K562 (cell line): ENCODE measurements around the gene ACTN4. TPM values are rescaled to one million over a fixed set of nuclear protein-coding genes. Genes with fewer than 3 reads are reported as not detected.

Experiments
- ATAC-seq: fragments of 200-7000 bp; cut with Tn5 transposase; 3 replicates; pipeline ENCODE4 v1.9.1; 2020; ENCODE audit warnings: moderate library complexity
- BruUV-seq: library from RNA; stranded (reverse); fragments of 400-500 nt; replicated peaks from 2 replicates; lab custom pipeline; 2021; lab: Mats Ljungman, UMichigan
- CTCF ChIA-PET: fragments of 300-600 bp; formaldehyde crosslinking; extraction: SDS; loops from one replicate; lab custom pipeline; 2021; ENCODE audit warnings: low intra/inter-chr PET ratio; lab: Yijun Ruan, JAX
- POLR2A ChIA-PET: fragments of 300-600, 350-650 bp; sonication (Branson Sonifier 250); formaldehyde crosslinking; extraction: SDS; loops from one replicate; lab custom pipeline; 2021; ENCODE audit warnings: antibody characterized with exemption, inconsistent platforms; lab: Yijun Ruan, JAX
- DNase-seq, 4 experiments: peaks; one replicate each; pipeline versions ENCODE4 v3.0.0 to v3.0.0-alpha.2; 2011 to 2018; ENCODE audit warnings: low spot score in 3 of 4, mixed read lengths in 3 of 4; ENCODE audit errors: extremely low read depth in 1 of 4
- FAIRE-seq: peaks from 2 replicates; lab custom pipeline; 2011; peaks lifted over from hg19 to GRCh38; lab: Jason Lieb, UNC
- H2AFZ ChIP-seq: 2 replicates; pipeline ENCODE4 v1.6.0; 2011; ENCODE audit warnings: low read depth, low read length, control low read depth, inconsistent platforms
- H3K27ac ChIP-seq: fragments of 200-600 bp; 3 replicates; pipeline ENCODE4 v1.8.0; 2011; ENCODE audit warnings: low read depth, mild to moderate bottlenecking, control low read depth, inconsistent platforms, low read length, moderate library complexity, mixed read lengths; ENCODE audit errors: extremely low read depth
- H3K27me3 ChIP-seq, 2 experiments: fragments of 300-600 bp in 1 of 2; 2 replicates in 1 of 2; 3 replicates in 1 of 2; pipeline versions ENCODE4 v1.6.0 to v1.8.0; 2011; ENCODE audit warnings: inconsistent platforms in 2 of 2, low read length in 2 of 2, mild to moderate bottlenecking in 1 of 2, mixed read lengths in 1 of 2, moderate library complexity in 1 of 2; ENCODE audit not compliant: control insufficient read depth in 2 of 2, insufficient read depth in 2 of 2
- H3K36me3 ChIP-seq: fragments of 300-600 bp; 3 replicates; pipeline ENCODE4 v1.8.0; 2011; ENCODE audit warnings: mild to moderate bottlenecking, low read length, inconsistent platforms; ENCODE audit not compliant: control insufficient read depth, insufficient read depth
- H3K4me1 ChIP-seq, 2 experiments: fragments of 200-600 bp in 1 of 2; replicated peaks in 1 of 2; 2 replicates in 1 of 2; 3 replicates in 1 of 2; pipeline versions ENCODE4 v1.5.1 to v1.8.0; 2011; ENCODE audit warnings: inconsistent platforms in 2 of 2, low read length in 2 of 2, mild to moderate bottlenecking in 1 of 2, mixed read lengths in 1 of 2, moderate library complexity in 1 of 2; ENCODE audit not compliant: control insufficient read depth in 2 of 2, insufficient read depth in 2 of 2
- H3K4me2 ChIP-seq: 2 replicates; pipeline ENCODE4 v1.6.1; 2011; ENCODE audit warnings: low read length, control low read depth, inconsistent platforms, mixed read lengths; ENCODE audit not compliant: insufficient read depth
- H3K4me3 ChIP-seq: fragments of 200-600 bp; sonication (generic), shearing (Covaris generic); 2 replicates; pipeline ENCODE4 v1.5.1; 2016; ENCODE audit warnings: control low read depth, inconsistent platforms
- H3K79me2 ChIP-seq: fragments of 200-600 bp; 3 replicates; pipeline ENCODE4 v1.8.0; 2011; ENCODE audit warnings: low read length, inconsistent platforms; ENCODE audit not compliant: control insufficient read depth, insufficient read depth
- H3K9ac ChIP-seq, 2 experiments: 2 replicates each; pipeline versions ENCODE4 v1.6.0 to v1.6.1; 2011; ENCODE audit warnings: low read depth in 2 of 2, low read length in 2 of 2, control low read depth in 1 of 2, inconsistent platforms in 1 of 2, mild to moderate bottlenecking in 1 of 2, mixed read lengths in 1 of 2; ENCODE audit not compliant: insufficient read depth in 1 of 2
- H3K9me1 ChIP-seq: one replicate; pipeline ENCODE4 v1.6.0; 2011; ENCODE audit warnings: inconsistent platforms, mild to moderate bottlenecking, low read length, moderate library complexity; ENCODE audit not compliant: control insufficient read depth, insufficient read depth
- H3K9me3 ChIP-seq: replicated peaks from 2 replicates; pipeline ENCODE4 v1.5.1; 2011; ENCODE audit warnings: low read depth, low read length, inconsistent platforms; ENCODE audit not compliant: control insufficient read depth, insufficient read depth
- H4K20me1 ChIP-seq: replicated peaks from 2 replicates; pipeline ENCODE4 v1.6.1; 2011; ENCODE audit warnings: low read length, inconsistent platforms, mixed read lengths; ENCODE audit not compliant: control insufficient read depth, insufficient read depth
- ESRRB ChIP-seq: fragments of 250-450 bp; sonication (Bioruptor Pico); IDR thresholded peaks from 2 replicates; pipeline ENCODE4 v1.5.0; 2020; ENCODE audit warnings: mild to moderate bottlenecking, moderate library complexity, borderline replicate concordance
- FOXK1 ChIP-seq: sonication (generic); formaldehyde crosslinking; IDR thresholded peaks from 2 replicates; pipeline ENCODE4 v1.8.0; 2022; ENCODE audit warnings: missing genetic modification reagents, mild to moderate bottlenecking, borderline replicate concordance
- KLF13 ChIP-seq: fragments of 450-650 bp; IDR thresholded peaks from 2 replicates; pipeline ENCODE4 v1.6.1; 2016; ENCODE audit warnings: missing genetic modification characterization, low read depth, mild to moderate bottlenecking, missing compliant biosample characterization, moderate library complexity, borderline replicate concordance
- MBD1 ChIP-seq: fragments of 250-450 bp; sonication (Bioruptor Pico); IDR thresholded peaks from 2 replicates; pipeline ENCODE4 v1.8.0; 2022; ENCODE audit warnings: inconsistent platforms
- MITF ChIP-seq: IDR thresholded peaks from 2 replicates; pipeline ENCODE4 v1.6.1; 2014; ENCODE audit warnings: antibody characterized with exemption
- MLLT1 ChIP-seq, 2 experiments: fragments of 450-650 bp; IDR thresholded peaks; 2 replicates each; pipeline ENCODE4 v1.6.1; 2016
- NR2C2 ChIP-seq, 2 experiments: fragments of 200-800 bp in 1 of 2; sonication (Bioruptor generic) in 1 of 2; sonication (generic) in 1 of 2; formaldehyde crosslinking in 1 of 2; IDR thresholded peaks; 2 replicates each; pipeline versions ENCODE4 v1.6.1 to v1.8.0; 2016 to 2022; ENCODE audit warnings: mild to moderate bottlenecking in 1 of 2, missing compliant biosample characterization in 1 of 2, missing genetic modification characterization in 1 of 2, missing genetic modification reagents in 1 of 2
- POLR2G ChIP-seq: fragments of 200-400 bp; formaldehyde crosslinking; IDR thresholded peaks from 2 replicates; pipeline ENCODE4 v1.6.1; 2017; ENCODE audit warnings: low read depth, mild to moderate bottlenecking, antibody characterized with exemption, low read length, moderate library complexity
- SNRNP70 ChIP-seq: fragments of 200-400 bp; formaldehyde crosslinking; optimal IDR thresholded peaks from 2 replicates; pipeline ENCODE3; 2017; ENCODE audit warnings: low read depth, low read length
- ZBTB33 ChIP-seq: sonication (generic); formaldehyde crosslinking; IDR thresholded peaks from 2 replicates; pipeline ENCODE4 v1.8.1; 2023; ENCODE audit warnings: mild to moderate bottlenecking, missing genetic modification reagents
- ZBTB7A ChIP-seq: IDR thresholded peaks from 2 replicates; pipeline ENCODE4 v1.6.1; 2011; ENCODE audit warnings: low read depth, mild to moderate bottlenecking, low read length, moderate library complexity, borderline replicate concordance; ENCODE audit not compliant: control insufficient read depth
- WGBS: fragments of 100-300 bp; shearing (Covaris generic); methylation state at CpG from one replicate; pipeline ENCODE4 v1.1.6; 2016; ENCODE audit warnings: low coverage, mixed read lengths; ENCODE audit not compliant: insufficient coverage; ENCODE audit errors: missing lambda C conversion rate; 5-methylcytosine and 5-hydroxymethylcytosine counted together
- in situ Hi-C: fragments of 300-500 bp; cut with MboI; formaldehyde crosslinking; loops from 4 replicates; pipeline ENCODE4 v1.15.0; 2018; ENCODE audit warnings: inconsistent platforms, mixed read lengths
- intact Hi-C: fragments of 100-400 bp; cut with micrococcal nuclease; formaldehyde crosslinking; loops from 2 replicates; pipeline ENCODE4 v1.14.2; 2022
- polyA plus RNA-seq, 8 experiments: library from polyadenylated mRNA; depleted of rRNA in 4 of 8; stranded (reverse) in 5 of 8; unstranded in 3 of 8; fragments of >200 nt; fragmentation: Nextera tagmentation in 2 of 8; fragmentation: Illumina TruSeq in 1 of 8; extraction: Ambion mirVana in 2 of 8; extraction: Trizol in 1 of 8; gene quantifications; 2 replicates each; pipeline versions ENCODE4 v1.2.1 to v1.2.3, GENCODE V29; 2011 to 2014; ENCODE audit warnings: inconsistent platforms in 1 of 8, missing spikeins in 1 of 8
- total RNA-seq, 7 experiments: library from RNA; depleted of rRNA in 6 of 7; stranded (reverse); fragments of >200 nt in 6 of 7; fragmentation: Illumina TruSeq in 2 of 7; extraction: Trizol in 2 of 7; gene quantifications; 2 replicates each; pipeline versions ENCODE4 v1.2.1 to v1.2.3, GENCODE V29; 2011 to 2021; ENCODE audit warnings: low replicate concordance in 1 of 7

ACTN4 gene
- total and polyA plus RNA-seq, 9 of the 15 experiments (the other 6 are each of a cell fraction or from before 2014, with no cell fraction given), result 3.1 to 385 (median 125) TPM

- intact Hi-C loops (loop anchor here (2.0 to 5.0 kb wide), 2 partner anchors 52 to 92 kb away; no protein-coding TSS in a partner anchor), in situ Hi-C loops (no loop called here)
- Histone ChIP-seq H3K4me3 (no peak overlapping the region), H3K4me2 (no peak overlapping the region; the same call in 1 of the 2 replicates), H4K20me1 (0 out of 2 replicates have a peak, but pooled peaks cover 3% of the 10 kb centered on the region), H3K27ac (peak overlapping the region; percentile 40; the same call in 1 of the 3 replicates), H2AFZ (no peak overlapping the region), H3K36me3 (peaks cover 78% of the 10 kb centered on the region; the same call in 2 of the 3 replicates), H3K27me3 (no peaks in the 10 kb centered on the region), H3K9me3 (no peaks in the 10 kb centered on the region), H3K79me2 (no peaks in the 10 kb centered on the region), H3K9me1 (no peaks in the 10 kb centered on the region), H3K9ac (peak overlapping the region in 1 of 2 experiments; percentile 84; a peak in 2 of 4 replicates), H3K4me1 (peaks cover 11 to 51% of the 10 kb centered on the region in 2 experiments)
- POLR2A ChIA-PET, result interaction anchor here (0.5 kb wide), 1 partner anchor 156 kb away, joined by 3 read pairs; no protein-coding TSS in a partner anchor
- no TSS peak for BruUV-seq
- FAIRE-seq (no peak), DNase-seq (no peak), ATAC-seq (no peak)
- CTCF ChIA-PET, result interaction anchor here (2.9 kb wide), 1 partner anchor 201 kb away, joined by 12 read pairs; the partner anchor contains the start of genes MRPS12 and SARS2
- 84% methylated on average over 14 of the region's 37 CpGs for WGBS
- peak; percentile 49; the same call in 1 of the 2 replicates for TF ChIP-seq NR2C2 (CRISPR knock-in tag; IDR thresholded peaks at IDR 0.05)
- no peak for TF ChIP-seq NR2C2 (tag; IDR thresholded peaks at IDR 0.05)
- no peak for TF ChIP-seq KLF13 (tag)
- TF ChIP-seq ZBTB7A, result peak; percentile 28; the same call in 1 of the 2 replicates
- TF ChIP-seq SNRNP70, result no peak
- TF ChIP-seq ZBTB33, result peak; percentile 94
- TF ChIP-seq FOXK1 (CRISPR knock-in tag), result no peak
- TF ChIP-seq MLLT1 (IDR thresholded peaks at IDR 0.05), result peak in 1 of 2 experiments; percentile 89; a peak in 2 of 4 replicates
- TF ChIP-seq MBD1 (CRISPR knock-in tag), result no peak
- no peak for TF ChIP-seq ESRRB (CRISPR knock-in tag)
- TF ChIP-seq POLR2G, result peak; percentile 30; the same call in 1 of the 2 replicates
- no peak for TF ChIP-seq MITF
Observed at GRCh38 chr19:38728752-38729541, 81.5 kb downstream of the ACTN4 start.
